GM23338 (cell line): Measurements from ENCODE around the gene USP24. TPM values are rescaled to one million over a fixed set of nuclear protein-coding genes. Genes with fewer than 3 reads are reported as not detected.

ENCODE experiments used
- ATAC-seq: fragments of 200-7000 bp; cut with Tn5 transposase; 3 replicates; pipeline ENCODE4 v1.9.1; 2020
- DNase-seq: peaks from one replicate; pipeline ENCODE4 v3.0.0-alpha.2; 2015; ENCODE audit warnings: low spot score
- H2AFZ ChIP-seq: fragments of 200-600 bp; sonication (generic); 2 replicates; pipeline ENCODE4 v1.8.0; 2016; ENCODE audit warnings: antibody characterized with exemption, mild to moderate bottlenecking, moderate library complexity
- H3F3A ChIP-seq: fragments of 200-600 bp; sonication (generic); replicated peaks from 2 replicates; pipeline ENCODE4 v1.8.0; 2017; ENCODE audit warnings: antibody characterized with exemption, mixed run types, low read depth
- H3K27ac ChIP-seq: fragments of 200-600 bp; sonication (generic); 2 replicates; pipeline ENCODE4 v1.6.1; 2016; ENCODE audit warnings: low read depth
- H3K27me3 ChIP-seq: fragments of 200-600 bp; sonication (generic); 2 replicates; pipeline ENCODE4 v1.8.0; 2016; ENCODE audit warnings: mild to moderate bottlenecking, mixed run types, moderate library complexity; ENCODE audit not compliant: insufficient read depth
- H3K36me3 ChIP-seq: fragments of 200-600 bp; sonication (generic); 2 replicates; pipeline ENCODE4 v1.8.0; 2016; ENCODE audit warnings: mild to moderate bottlenecking; ENCODE audit not compliant: insufficient read depth
- H3K4me1 ChIP-seq: fragments of 200-600 bp; sonication (generic); 2 replicates; pipeline ENCODE4 v1.8.0; 2016; ENCODE audit warnings: mild to moderate bottlenecking, moderate library complexity; ENCODE audit not compliant: insufficient read depth
- H3K4me2 ChIP-seq: fragments of 200-600 bp; sonication (generic); 2 replicates; pipeline ENCODE4 v1.7.1; 2017; ENCODE audit warnings: mixed run types
- H3K4me3 ChIP-seq: fragments of 200-600 bp; sonication (generic); 2 replicates; pipeline ENCODE4 v1.6.1; 2016; ENCODE audit warnings: mixed run types
- H3K79me2 ChIP-seq: fragments of 200-600 bp; sonication (generic); replicated peaks from 2 replicates; pipeline ENCODE4 v1.8.0; 2017; ENCODE audit warnings: mild to moderate bottlenecking; ENCODE audit not compliant: insufficient read depth
- H3K9me2 ChIP-seq: fragments of 200-600 bp; sonication (generic); 2 replicates; pipeline ENCODE4 v1.8.0; 2017; ENCODE audit not compliant: insufficient read depth
- H4K20me1 ChIP-seq: fragments of 200-600 bp; sonication (generic); replicated peaks from 2 replicates; pipeline ENCODE4 v1.8.0; 2017; ENCODE audit warnings: mild to moderate bottlenecking; ENCODE audit not compliant: insufficient read depth
- H3K27ac Mint-ChIP-seq: 2 replicates; pipeline ENCODE4 v1.8.0; 2020; ENCODE audit warnings: inconsistent platforms, mild to moderate bottlenecking, moderate library complexity, mixed read lengths
- H3K27me3 Mint-ChIP-seq: 3 replicates; pipeline ENCODE4 v1.8.0; 2022; ENCODE audit warnings: low read depth, mild to moderate bottlenecking, moderate library complexity, mixed read lengths, inconsistent platforms; ENCODE audit not compliant: insufficient read depth, poor library complexity
- H3K36me3 Mint-ChIP-seq: 3 replicates; pipeline ENCODE4 v1.8.0; 2021; ENCODE audit warnings: low read depth, mild to moderate bottlenecking, inconsistent platforms, moderate library complexity, mixed read lengths
- H3K4me1 Mint-ChIP-seq: 3 replicates; pipeline ENCODE4 v1.8.0; 2020; ENCODE audit warnings: mild to moderate bottlenecking, inconsistent platforms, mixed read lengths
- H3K4me3 Mint-ChIP-seq: 3 replicates; pipeline ENCODE4 v1.8.0; 2021; ENCODE audit warnings: moderate library complexity, mild to moderate bottlenecking, inconsistent platforms, mixed read lengths
- H3K9me3 Mint-ChIP-seq: 3 replicates; pipeline ENCODE4 v1.8.0; 2020; ENCODE audit warnings: moderate library complexity, mild to moderate bottlenecking, inconsistent platforms, mixed read lengths
- CREB1 ChIP-seq: fragments of 250-450 bp; sonication (Bioruptor Pico); IDR thresholded peaks from 2 replicates; pipeline ENCODE4 v1.5.0; 2020; ENCODE audit warnings: low read depth, mild to moderate bottlenecking, moderate library complexity
- JUNB ChIP-seq: IDR thresholded peaks from one replicate; pipeline ENCODE4 v1.6.1; 2016; ENCODE audit warnings: antibody characterized with exemption; ENCODE audit not compliant: unreplicated experiment
- POLR2AphosphoS5 ChIP-seq: IDR thresholded peaks from 2 replicates; pipeline ENCODE4 v1.6.1; 2016; ENCODE audit warnings: antibody characterized with exemption, low read depth
- REST ChIP-seq: IDR thresholded peaks from one replicate; pipeline ENCODE4 v1.6.1; 2018; ENCODE audit warnings: antibody characterized with exemption; ENCODE audit not compliant: unreplicated experiment
- STAT1 ChIP-seq: IDR thresholded peaks from one replicate; pipeline ENCODE4 v1.6.1; 2016; ENCODE audit warnings: antibody characterized with exemption; ENCODE audit not compliant: unreplicated experiment
- ZNF114 ChIP-seq: fragments of 250-450 bp; sonication (Bioruptor Pico); IDR thresholded peaks from 2 replicates; pipeline ENCODE4 v1.5.0; 2020; ENCODE audit warnings: mild to moderate bottlenecking, moderate library complexity
- ZNF462 ChIP-seq: fragments of 250-450 bp; sonication (Bioruptor Pico); IDR thresholded peaks from 2 replicates; pipeline ENCODE4 v1.5.0; 2020; ENCODE audit warnings: mild to moderate bottlenecking, moderate library complexity
- polyA plus RNA-seq: library from polyadenylated mRNA; unstranded; fragments of >200 nt; fragmentation: Nextera tagmentation; extraction: Ambion mirVana; gene quantifications from 2 replicates; pipeline ENCODE4 v1.2.1, GENCODE V29; 2016
- total RNA-seq: library from RNA; depleted of rRNA; stranded (reverse); fragments of >200 nt; shearing (Covaris generic); gene quantifications from 2 replicates; pipeline ENCODE4 v1.2.3, GENCODE V29; 2014

USP24 gene
- total and polyA plus RNA-seq, 2 experiments from 2014 or later = 12.1 to 32.6 TPM

GRCh38 chr1:55040083-55040932 lies 174.9 kb downstream of the USP24 start (continued):
- no peak for TF ChIP-seq POLR2AphosphoS5

GRCh38 chr1:55039342-55040082 lies 175.7 kb downstream of the USP24 start, which contains the start of gene PCSK9:
PCSK9 (plus strand) TSS chr1:55039548; CDS start chr1:55039838, 290 bp downstream.
- Histone ChIP-seq H3K27ac (peak within 1 kb of the TSS; percentile 70), H3K36me3 (peaks cover 17% of the 10 kb centered on the region), H3K4me2 (peak within 1 kb of the TSS; percentile 94), H3K79me2 (peaks cover 61% of the 10 kb centered on the region), H3K9me2 (no peaks in the 10 kb centered on the region), H3K4me3 (peak within 1 kb of the TSS; percentile 91), H3F3A (0 out of 2 replicates have a peak, but pooled peaks cover 5% of the 10 kb centered on the region), H4K20me1 (peaks cover 36% of the 10 kb centered on the region), H3K27me3 (peaks cover 37% of the 10 kb centered on the region), H3K4me1 (peaks cover 55% of the 10 kb centered on the region), H2AFZ (peak within 1 kb of the TSS; percentile 94)
- TF ChIP-seq ZNF114 (CRISPR knock-in tag) (no peak), REST (no peak), JUNB (no peak), STAT1 (no peak), POLR2AphosphoS5 (peak; percentile 83), CREB1 (CRISPR knock-in tag) (no peak), ZNF462 (CRISPR knock-in tag) (no peak)
- Mint-ChIP-seq H3K4me1 (peaks cover 31% of the 10 kb centered on the region), H3K27ac (no peak within 1 kb of the TSS), H3K27me3 (peaks cover 38% of the 10 kb centered on the region), H3K9me3 (no peaks in the 10 kb centered on the region), H3K4me3 (peak within 1 kb of the TSS; percentile 85), H3K36me3 (peaks cover 18% of the 10 kb centered on the region; the same call in 2 of the 3 replicates)
- peak; percentile 81 for ATAC-seq
- peak; percentile 81 for DNase-seq
